K562 (cell line): Measurements from ENCODE around the gene PARK7. TPM values are rescaled to one million over a fixed set of nuclear protein-coding genes. Genes with fewer than 3 reads are reported as not detected.

Source experiments
- BCLAF1 ChIP-seq, 2 experiments: fragments of 450-650 bp in 1 of 2; IDR thresholded peaks; 2 replicates each; pipeline ENCODE4 v1.6.1; 2011 to 2017; ENCODE audit warnings: low read depth in 2 of 2, antibody characterized with exemption in 1 of 2, borderline replicate concordance in 1 of 2, low read length in 1 of 2, mild to moderate bottlenecking in 1 of 2, mixed read lengths in 1 of 2; ENCODE audit not compliant: control insufficient read depth in 1 of 2
- CBX3 ChIP-seq, 2 experiments: IDR thresholded peaks; 1 replicate in 1 of 2; 2 replicates in 1 of 2; pipeline ENCODE4 v1.6.1; 2012; ENCODE audit warnings: inconsistent platforms in 2 of 2, low read length in 2 of 2, borderline replicate concordance in 1 of 2, control low read depth in 1 of 2
- CREB3 ChIP-seq: fragments of 450-650 bp; conservative IDR thresholded peaks from 2 replicates; pipeline ENCODE4 v1.6.1; 2016; ENCODE audit warnings: missing genetic modification characterization, low read depth, mild to moderate bottlenecking, missing compliant biosample characterization, moderate library complexity
- IFI16 ChIP-seq: fragments of 250-450 bp; sonication (Bioruptor Pico); IDR thresholded peaks from 2 replicates; pipeline ENCODE4 v2.1.2; 2022; ENCODE audit warnings: mild to moderate bottlenecking, inconsistent platforms
- ILK ChIP-seq: fragments of 450-650 bp; IDR thresholded peaks from 2 replicates; pipeline ENCODE4 v1.6.1; 2016; ENCODE audit warnings: missing genetic modification characterization, low read depth, mild to moderate bottlenecking, missing compliant biosample characterization, moderate library complexity, borderline replicate concordance
- MAZ ChIP-seq, 2 experiments: fragments of 450-650 bp in 1 of 2; sonication (generic) in 1 of 2; formaldehyde crosslinking; IDR thresholded peaks in 1 of 2; conservative IDR thresholded peaks in 1 of 2; 2 replicates each; pipeline versions ENCODE4 v1.4.0 to v1.5.0; 2020; ENCODE audit warnings: mild to moderate bottlenecking in 1 of 2, missing genetic modification reagents in 1 of 2
- MCM2 ChIP-seq: fragments of 450-650 bp; IDR thresholded peaks from 2 replicates; pipeline ENCODE4 v1.6.1; 2017; ENCODE audit warnings: low read depth, mild to moderate bottlenecking
- PBX2 ChIP-seq, 2 experiments: IDR thresholded peaks in 1 of 2; conservative IDR thresholded peaks in 1 of 2; 2 replicates each; pipeline ENCODE4 v1.6.1; 2016; ENCODE audit warnings: low read depth in 2 of 2, mild to moderate bottlenecking in 1 of 2, missing compliant biosample characterization in 1 of 2, missing genetic modification characterization in 1 of 2, moderate library complexity in 1 of 2
- U2AF2 ChIP-seq: fragments of 200-400 bp; formaldehyde crosslinking; optimal IDR thresholded peaks from 2 replicates; pipeline ENCODE3; 2017; ENCODE audit warnings: low read depth, mild to moderate bottlenecking, low read length
- UBTF ChIP-seq, 2 experiments: IDR thresholded peaks; 2 replicates each; pipeline ENCODE4 v1.6.1; 2012; ENCODE audit warnings: improper control_type of control experiment in 2 of 2, low read depth in 2 of 2, low read length in 2 of 2, borderline replicate concordance in 1 of 2
- ZFP91 ChIP-seq: sonication (generic); formaldehyde crosslinking; IDR thresholded peaks from 2 replicates; pipeline ENCODE4 v1.8.0; 2022; ENCODE audit warnings: mild to moderate bottlenecking, missing genetic modification reagents
- ZNF408 ChIP-seq: fragments of 250-450 bp; sonication (Bioruptor Pico); IDR thresholded peaks from 2 replicates; pipeline ENCODE4 v1.4.0; 2020; ENCODE audit warnings: low read depth, mild to moderate bottlenecking, moderate library complexity
- polyA plus RNA-seq, 8 experiments: library from polyadenylated mRNA; depleted of rRNA in 4 of 8; stranded (reverse) in 5 of 8; unstranded in 3 of 8; fragments of >200 nt; fragmentation: Nextera tagmentation in 2 of 8; fragmentation: Illumina TruSeq in 1 of 8; extraction: Ambion mirVana in 2 of 8; extraction: Trizol in 1 of 8; gene quantifications; 2 replicates each; pipeline versions ENCODE4 v1.2.1 to v1.2.3, GENCODE V29; 2011 to 2014; ENCODE audit warnings: inconsistent platforms in 1 of 8, missing spikeins in 1 of 8
- total RNA-seq, 7 experiments: library from RNA; depleted of rRNA in 6 of 7; stranded (reverse); fragments of >200 nt in 6 of 7; fragmentation: Illumina TruSeq in 2 of 7; extraction: Trizol in 2 of 7; gene quantifications; 2 replicates each; pipeline versions ENCODE4 v1.2.1 to v1.2.3, GENCODE V29; 2011 to 2021; ENCODE audit warnings: low replicate concordance in 1 of 7

PARK7 gene
- total and polyA plus RNA-seq, 9 of the 15 experiments (the other 6 are each of a cell fraction or from before 2014, with no cell fraction given) = 374 to 1,298 (median 484) TPM

GRCh38 chr1:8026153-8026975 lies 64.9 kb downstream of the PARK7 start, which contains the start of gene ERRFI1 (continued):
- no peak for TF ChIP-seq ZFP91 (CRISPR knock-in tag)
- no peak for TF ChIP-seq MCM2
- peak; percentile 52 to 94; a peak in 2 of 4 replicates for TF ChIP-seq UBTF (IDR thresholded peaks at IDR 0.05; ENCODE audit: borderline replicate concordance in 1 of 2, low read depth in 2 of 2, low read length in 2 of 2)
- peak in 1 of 2 experiments; percentile 76; a peak in 1 of 3 replicates for TF ChIP-seq CBX3 (IDR thresholded peaks at IDR 0.05; ENCODE audit: borderline replicate concordance in 1 of 2, low read length in 2 of 2)
- no peak for TF ChIP-seq PBX2 (CRISPR knock-in tag; IDR thresholded peaks at IDR 0.05; ENCODE audit: low read depth)
- no peak for TF ChIP-seq PBX2 (tag; conservative IDR thresholded peaks at IDR 0.05; ENCODE audit: low read depth)
- TF ChIP-seq CREB3 = no peak
- no peak for TF ChIP-seq U2AF2
- TF ChIP-seq ZNF408 = no peak
- TF ChIP-seq IFI16 (CRISPR knock-in tag) = no peak
- no peak for TF ChIP-seq ILK (tag)
- TF ChIP-seq BCLAF1 (IDR thresholded peaks at IDR 0.05; ENCODE audit: borderline replicate concordance in 1 of 2, control insufficient read depth in 1 of 2, low read depth in 2 of 2, low read length in 1 of 2) = no peak; a peak in 1 of 4 replicates
- TF ChIP-seq MAZ (CRISPR knock-in tag; conservative IDR thresholded peaks at IDR 0.05 in 1 of 2, IDR thresholded peaks at IDR 0.05 in 1 of 2) = peak; percentile 54 to 62; a peak in 1 of 4 replicates
